ENCODE results near the gene PIGT.

DNA sequence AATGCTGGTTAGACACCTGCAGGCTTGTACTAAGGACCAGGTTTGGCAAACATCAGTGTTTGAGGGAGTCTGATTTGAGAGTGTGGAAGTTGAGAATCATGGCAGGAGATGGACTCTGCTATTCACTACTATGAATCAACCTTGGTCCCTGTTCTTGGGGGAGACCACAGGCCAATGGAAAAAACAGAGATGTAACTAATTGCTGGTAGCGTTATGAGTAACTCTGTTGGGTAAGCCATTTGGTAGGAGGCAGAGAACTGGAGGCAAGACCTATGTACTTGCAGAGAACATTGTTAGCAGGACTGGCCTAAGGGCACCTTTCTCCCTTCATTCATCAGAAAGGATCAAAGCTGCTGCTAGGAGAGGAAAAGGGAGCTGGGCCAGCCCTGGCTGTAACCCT lies 45.3 kb downstream of the PIGT start:
- TF ChIP-seq POLR2AphosphoS5 (IDR thresholded peaks at IDR 0.05; ENCODE audit: low read depth, low read length) (no peak), POLR2A (IDR thresholded peaks at IDR 0.05; ENCODE audit: low read depth, low read length) (no peak), TAF1 (IDR thresholded peaks at IDR 0.05; ENCODE audit: borderline replicate concordance, low read depth, low read length) (no peak)
